ENCODE data around the gene TSEN15.

The TSEN15 gene

GRCh38 chr1:184052194-184052559 is 647 bp downstream of the TSEN15 start:
- in situ Hi-C loops (cut with MboI; ENCODE audit: low sequenced_read_pairs), result no loop called here

- in situ Hi-C loops (cut with MboI; ENCODE audit: low sequenced_read_pairs), result no loop called here
Observed at GRCh38 chr1:184052750-184053149, 1.2 kb downstream of the TSEN15 start.

DNA sequence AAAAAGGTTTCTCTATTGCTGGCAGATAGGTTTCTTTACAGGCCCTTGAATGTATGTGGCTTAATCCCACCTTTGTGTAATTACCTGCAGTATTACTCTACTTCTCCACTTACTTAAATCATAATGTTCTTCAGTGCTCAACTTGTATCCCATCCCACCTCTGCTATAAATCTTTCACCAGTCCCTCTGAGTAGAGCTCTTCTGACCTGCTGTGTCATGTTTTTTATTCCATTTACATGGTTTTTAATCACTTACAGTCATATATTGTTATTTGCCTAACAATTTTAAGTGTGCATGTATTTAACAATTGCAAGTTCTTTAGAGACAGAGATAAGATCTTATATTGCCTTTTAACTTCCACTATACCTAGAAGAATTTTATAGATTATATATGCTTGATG is 2.4 kb downstream of the TSEN15 start:
- in situ Hi-C loops (cut with MboI; ENCODE audit: low sequenced_read_pairs), result no loop called here

- in situ Hi-C loops (cut with MboI; ENCODE audit: low sequenced_read_pairs), result no loop called here
Observed at GRCh38 chr1:184056921-184057555, 5.5 kb downstream of the TSEN15 start.

- in situ Hi-C loops (cut with MboI; ENCODE audit: low sequenced_read_pairs), result no loop called here
Observed at GRCh38 chr1:184059887-184060286, 8.4 kb downstream of the TSEN15 start.

DNA sequence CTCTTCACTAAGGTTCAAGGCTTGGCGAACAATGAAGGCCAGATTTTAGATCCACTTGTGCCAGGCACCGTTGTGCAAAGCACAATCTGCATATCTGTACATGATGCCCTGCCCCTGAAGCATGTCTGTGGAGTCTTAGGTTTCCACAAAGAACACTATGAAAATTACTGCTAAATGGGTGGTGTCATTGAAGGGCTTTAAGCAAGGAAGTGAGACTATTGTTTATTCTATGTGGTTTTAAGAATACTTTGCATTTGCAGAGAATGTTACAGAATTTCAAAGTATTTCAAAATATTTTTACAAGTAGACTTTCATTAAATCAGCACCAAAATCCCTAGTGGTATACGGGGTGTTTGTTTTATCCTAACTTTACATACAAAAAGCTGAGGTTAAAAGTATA is 8.8 kb downstream of the TSEN15 start:
- in situ Hi-C loops (cut with MboI; ENCODE audit: low sequenced_read_pairs), result no loop called here

DNA sequence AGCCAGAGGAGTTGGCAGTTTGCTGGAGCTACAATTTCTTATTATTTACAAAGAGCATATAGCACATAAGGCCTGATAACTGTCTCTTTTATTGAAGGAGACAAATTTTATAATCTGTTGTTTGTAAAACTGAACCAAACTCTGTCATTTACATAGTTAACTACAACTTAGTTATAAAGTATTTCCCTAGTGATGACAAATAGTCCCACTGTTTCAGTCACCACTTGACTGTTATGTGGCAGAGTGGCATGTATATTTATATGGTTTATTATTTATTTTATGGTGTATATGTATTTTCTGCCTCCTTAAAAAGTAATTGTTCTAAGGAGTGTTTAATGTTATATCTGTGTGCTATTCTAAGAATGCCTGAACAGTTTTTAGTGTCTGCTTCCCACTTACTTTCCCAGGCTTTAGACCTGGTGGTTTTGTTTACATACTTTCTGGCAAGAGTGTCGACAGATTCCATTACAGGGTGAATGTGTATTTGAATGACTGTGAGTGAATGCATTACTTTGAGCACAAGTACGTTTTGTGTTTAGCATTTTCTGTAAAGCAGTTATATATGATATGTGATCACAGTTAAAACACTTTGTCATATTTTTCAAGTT is 10.0 kb downstream of the TSEN15 start:
- in situ Hi-C loops (cut with MboI; ENCODE audit: low sequenced_read_pairs), result no loop called here

GRCh38 chr1:184062640-184063286 is 11.2 kb downstream of the TSEN15 start:
- in situ Hi-C loops (cut with MboI; ENCODE audit: low sequenced_read_pairs), result no loop called here

- in situ Hi-C loops (cut with MboI; ENCODE audit: low sequenced_read_pairs), result no loop called here
Observed at GRCh38 chr1:184065559-184065958, 14.0 kb downstream of the TSEN15 start.

- in situ Hi-C loops (cut with MboI; ENCODE audit: low sequenced_read_pairs), result no loop called here
Observed at GRCh38 chr1:184068354-184068753, 16.8 kb downstream of the TSEN15 start.

- in situ Hi-C loops (cut with MboI; ENCODE audit: low sequenced_read_pairs), result no loop called here
Observed at GRCh38 chr1:184069675-184070074, 18.1 kb downstream of the TSEN15 start.

GRCh38 chr1:184072376-184072775 is 20.8 kb downstream of the TSEN15 start:
- in situ Hi-C loops (cut with MboI; ENCODE audit: low sequenced_read_pairs), result no loop called here

- in situ Hi-C loops (cut with MboI; ENCODE audit: low sequenced_read_pairs), result no loop called here
Observed at GRCh38 chr1:184074383-184074782, 22.9 kb downstream of the TSEN15 start.

GRCh38 chr1:184075055-184076029 is 23.8 kb downstream of the TSEN15 start:
- in situ Hi-C loops (cut with MboI; ENCODE audit: low sequenced_read_pairs), result no loop called here

GRCh38 chr1:184078564-184079249 is 27.2 kb downstream of the TSEN15 start:
- in situ Hi-C loops (cut with MboI; ENCODE audit: low sequenced_read_pairs), result no loop called here

DNA sequence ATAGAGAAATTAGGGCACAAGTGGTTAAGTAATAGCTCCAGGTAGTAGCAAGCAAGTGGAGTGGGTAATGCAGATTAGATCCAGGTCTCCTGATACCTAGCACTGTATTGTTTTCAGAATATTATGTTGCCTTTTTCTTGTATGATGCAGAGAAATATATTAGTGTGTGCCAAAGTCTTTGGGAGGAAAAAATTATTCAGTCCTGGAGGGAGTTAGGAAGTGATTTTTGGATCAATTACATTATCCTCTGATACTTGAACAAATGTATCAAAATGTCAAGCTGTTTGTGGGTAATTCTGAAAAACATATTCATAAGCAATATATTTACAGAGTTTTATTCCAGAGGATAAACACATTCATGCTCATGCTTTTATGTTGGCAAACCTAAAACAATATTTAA is 28.8 kb downstream of the TSEN15 start:
- in situ Hi-C loops (cut with MboI; ENCODE audit: low sequenced_read_pairs), result loop anchor here (10.0 kb wide), 1 partner anchor 584 kb away; no protein-coding TSS in a partner anchor

DNA sequence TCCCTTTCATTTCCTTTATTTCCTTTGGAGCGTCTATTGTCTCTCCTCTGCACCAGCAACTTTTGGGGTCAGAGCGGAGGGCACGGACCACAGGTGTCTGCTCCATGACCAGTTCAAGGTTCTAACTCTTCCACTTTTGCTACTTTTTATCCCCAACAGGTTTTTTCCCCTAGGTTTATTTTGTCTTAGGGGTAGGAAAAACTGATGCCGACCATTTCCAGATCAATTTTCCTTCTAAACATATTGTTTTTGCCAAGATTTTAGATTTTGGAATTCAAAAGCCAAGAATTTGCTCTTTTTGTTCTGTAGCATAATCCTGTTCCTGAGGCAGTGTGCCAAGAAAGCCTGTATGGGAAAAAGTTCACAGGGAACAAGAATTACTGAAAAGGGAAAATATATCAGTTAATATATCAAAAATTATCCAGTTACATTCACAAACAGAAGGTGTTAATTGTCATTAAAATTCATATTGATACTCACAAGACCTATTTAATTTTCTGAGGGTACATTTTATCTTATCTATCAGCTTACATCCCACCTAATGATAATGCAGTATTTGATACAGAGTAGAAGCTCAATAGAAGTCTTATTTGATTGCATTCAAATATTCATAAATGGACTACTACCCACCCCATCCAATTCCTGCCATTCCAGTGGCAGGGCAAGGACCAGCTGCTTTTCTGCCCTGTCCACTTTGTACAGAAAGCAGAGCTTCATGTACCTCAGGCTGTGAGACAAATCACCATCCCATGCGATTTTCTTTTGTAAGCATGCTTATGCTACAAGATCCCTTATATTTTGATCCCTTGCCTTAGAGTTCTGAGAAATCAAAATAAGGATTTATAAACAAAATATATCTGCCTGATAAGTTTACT is 31.2 kb downstream of the TSEN15 start:
- in situ Hi-C loops (cut with MboI; ENCODE audit: low sequenced_read_pairs), result loop anchor here (10.0 kb wide), 1 partner anchor 582 kb away; no protein-coding TSS in a partner anchor

GRCh38 chr1:184085667-184086066 is 34.1 kb downstream of the TSEN15 start:
- in situ Hi-C loops (cut with MboI; ENCODE audit: low sequenced_read_pairs), result loop anchor here (10.0 kb wide), 1 partner anchor 579 kb away; no protein-coding TSS in a partner anchor

GRCh38 chr1:184088037-184088436 is 36.5 kb downstream of the TSEN15 start:
- in situ Hi-C loops (cut with MboI; ENCODE audit: low sequenced_read_pairs), result loop anchor here (10.0 kb wide), 1 partner anchor 577 kb away; no protein-coding TSS in a partner anchor

All from HL-60/S4 treated with retinoic acid at 250 ng/mL for 4 days and 3 days (cell line).